NT2/D1 (cell line): ENCODE results near the gene C3orf70.

Source experiments
- DNase-seq: peaks from one replicate; pipeline ENCODE4 v3.0.0-alpha.2; 2011; ENCODE audit warnings: low read depth, low spot score
- H3K27me3 ChIP-seq: 2 replicates; pipeline ENCODE4 v1.6.0; 2011; ENCODE audit warnings: mild to moderate bottlenecking; ENCODE audit not compliant: insufficient read length, insufficient read depth
- H3K36me3 ChIP-seq: 2 replicates; pipeline ENCODE4 v1.6.1; 2011; ENCODE audit warnings: mild to moderate bottlenecking, low read length, mixed read lengths; ENCODE audit not compliant: insufficient read depth, insufficient read length
- H3K4me1 ChIP-seq: 2 replicates; pipeline ENCODE4 v1.5.1; 2011; ENCODE audit not compliant: insufficient read depth, insufficient read length
- H3K4me3 ChIP-seq: 2 replicates; pipeline ENCODE4 v1.5.1; 2011; ENCODE audit warnings: low read depth; ENCODE audit not compliant: insufficient read length
- H3K9ac ChIP-seq: 2 replicates; pipeline ENCODE4 v1.6.0; 2011; ENCODE audit warnings: low read depth; ENCODE audit not compliant: insufficient read length
- H3K9me3 ChIP-seq: 2 replicates; pipeline ENCODE4 v1.5.1; 2011; ENCODE audit warnings: mild to moderate bottlenecking, low read length; ENCODE audit not compliant: insufficient read depth
- SUZ12 ChIP-seq: IDR thresholded peaks from 2 replicates; pipeline ENCODE4 v1.6.1; 2011; ENCODE audit not compliant: insufficient read length, insufficient read depth; ENCODE audit errors: extremely low read depth
- YY1 ChIP-seq: IDR thresholded peaks from 2 replicates; pipeline ENCODE4 v1.6.1; 2011; ENCODE audit not compliant: insufficient read length, insufficient read depth
- ZNF274 ChIP-seq: IDR thresholded peaks from 2 replicates; pipeline ENCODE4 v1.6.1; 2011; ENCODE audit warnings: mild to moderate bottlenecking, low read depth, low read length

C3orf70 gene

DNA sequence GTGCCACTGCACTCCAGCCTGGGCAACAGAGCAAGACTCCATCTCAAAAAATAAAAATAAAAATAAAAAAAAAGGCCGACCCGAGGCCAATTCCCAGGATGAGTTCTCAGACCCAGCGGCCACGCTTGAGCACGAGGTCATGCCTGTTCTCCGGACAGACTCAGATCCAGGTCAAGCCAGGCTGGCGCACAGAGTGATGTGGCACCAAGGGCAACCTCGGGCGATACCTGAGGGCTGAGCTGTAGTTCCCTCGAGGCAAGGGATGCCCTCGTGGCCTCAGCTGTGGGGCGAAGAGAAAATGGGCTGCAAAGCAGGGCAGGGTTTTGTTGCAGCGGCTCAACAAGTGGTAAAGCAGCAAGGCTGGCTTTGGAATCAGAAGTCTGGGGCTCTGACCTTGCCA lies 77.3 kb downstream of the C3orf70 start:
- Histone ChIP-seq H3K9ac (no peak overlapping the region), H3K36me3 (no peaks in the 10 kb centered on the region), H3K9me3 (no peaks in the 10 kb centered on the region), H3K27me3 (no peaks in the 10 kb centered on the region), H3K4me3 (no peak overlapping the region), H3K4me1 (peaks cover 7% of the 10 kb centered on the region)
- no peak for DNase-seq
- TF ChIP-seq ZNF274 (no peak), YY1 (no peak)

DNA sequence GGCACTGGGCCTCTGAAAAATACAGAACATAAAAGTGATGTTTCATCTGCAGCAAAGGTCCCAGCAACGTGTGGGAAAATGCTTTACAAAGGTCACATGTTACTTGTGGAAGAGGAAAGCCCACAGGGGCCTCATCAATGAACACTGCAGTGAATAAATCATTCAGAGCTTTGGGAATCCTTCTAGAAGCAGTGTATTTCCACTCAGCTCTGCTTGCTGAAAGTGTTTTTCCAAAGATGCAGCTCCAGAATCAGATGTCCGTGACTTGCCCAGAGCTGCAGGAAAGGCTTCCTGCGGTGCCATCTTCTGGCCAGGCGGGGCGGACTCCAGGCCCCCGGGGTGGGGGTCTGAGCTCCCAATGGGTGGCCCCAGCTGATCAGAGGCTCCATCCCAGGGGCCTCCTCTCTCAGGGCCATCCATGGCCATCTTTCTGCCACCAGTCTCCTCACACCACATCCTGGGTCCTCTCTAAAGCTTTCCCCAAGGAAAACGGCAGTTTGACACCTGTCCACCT lies 81.5 kb downstream of the C3orf70 start:
- no peaks in the 10 kb centered on the region for H3K36me3 ChIP-seq
- no peaks in the 10 kb centered on the region for H3K27me3 ChIP-seq
- no peak for TF ChIP-seq ZNF274
- TF ChIP-seq SUZ12: no peak
- no peak for TF ChIP-seq YY1
- H3K9ac ChIP-seq: no peak overlapping the region
- peaks cover 17% of the 10 kb centered on the region for H3K4me1 ChIP-seq
- no peak for DNase-seq
- H3K4me3 ChIP-seq: no peak overlapping the region
- peaks cover 8% of the 10 kb centered on the region; the same call in 1 of the 2 replicates for H3K9me3 ChIP-seq

DNA sequence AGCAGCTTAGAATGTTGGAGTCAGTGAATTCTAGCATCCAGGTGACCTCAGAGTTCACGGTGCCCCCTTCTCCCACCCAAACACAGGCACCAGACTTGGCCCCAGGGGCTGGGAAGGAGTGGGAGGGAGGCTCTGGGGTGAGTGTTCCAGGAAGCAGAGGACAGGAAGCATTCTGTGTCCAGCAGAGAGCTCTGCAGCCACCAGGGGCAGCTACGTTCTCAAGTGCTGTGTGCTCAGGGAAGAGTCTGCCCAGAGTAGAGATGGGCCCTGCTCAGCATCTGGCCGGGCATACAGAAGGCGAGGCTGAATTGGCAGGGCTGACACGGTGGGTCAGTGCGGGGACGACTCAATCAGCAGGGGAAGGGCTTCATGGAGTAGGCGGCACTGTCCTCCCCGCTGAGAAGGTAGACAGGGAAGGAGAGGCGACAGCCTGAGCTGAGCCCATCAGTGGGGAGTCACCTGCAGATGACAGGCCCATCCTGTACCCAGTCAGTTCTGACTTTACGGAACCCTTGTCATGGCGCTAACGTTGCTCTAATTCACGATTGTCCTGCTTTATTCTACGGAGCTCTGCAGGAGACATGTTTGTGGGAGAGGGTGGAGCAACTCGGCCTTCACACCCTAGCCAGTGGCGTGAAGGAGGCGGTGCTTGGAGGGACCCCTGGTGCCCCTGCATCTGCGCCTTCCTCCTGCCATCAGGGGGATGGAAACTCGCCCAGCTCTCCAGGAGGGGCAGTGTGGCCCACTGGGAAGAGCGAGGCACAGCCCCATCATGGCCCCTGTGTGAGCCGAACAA lies 82.2 kb downstream of the C3orf70 start:
- peaks cover 8% of the 10 kb centered on the region; the same call in 1 of the 2 replicates for H3K9me3 ChIP-seq
- no peak overlapping the region for H3K9ac ChIP-seq
- H3K4me3 ChIP-seq: no peak overlapping the region
- peak; percentile 46 for DNase-seq
- TF ChIP-seq SUZ12 (no peak), YY1 (no peak), ZNF274 (no peak)
- H3K4me1 ChIP-seq: peaks cover 16% of the 10 kb centered on the region
- no peaks in the 10 kb centered on the region for H3K36me3 ChIP-seq
- no peaks in the 10 kb centered on the region for H3K27me3 ChIP-seq

DNA sequence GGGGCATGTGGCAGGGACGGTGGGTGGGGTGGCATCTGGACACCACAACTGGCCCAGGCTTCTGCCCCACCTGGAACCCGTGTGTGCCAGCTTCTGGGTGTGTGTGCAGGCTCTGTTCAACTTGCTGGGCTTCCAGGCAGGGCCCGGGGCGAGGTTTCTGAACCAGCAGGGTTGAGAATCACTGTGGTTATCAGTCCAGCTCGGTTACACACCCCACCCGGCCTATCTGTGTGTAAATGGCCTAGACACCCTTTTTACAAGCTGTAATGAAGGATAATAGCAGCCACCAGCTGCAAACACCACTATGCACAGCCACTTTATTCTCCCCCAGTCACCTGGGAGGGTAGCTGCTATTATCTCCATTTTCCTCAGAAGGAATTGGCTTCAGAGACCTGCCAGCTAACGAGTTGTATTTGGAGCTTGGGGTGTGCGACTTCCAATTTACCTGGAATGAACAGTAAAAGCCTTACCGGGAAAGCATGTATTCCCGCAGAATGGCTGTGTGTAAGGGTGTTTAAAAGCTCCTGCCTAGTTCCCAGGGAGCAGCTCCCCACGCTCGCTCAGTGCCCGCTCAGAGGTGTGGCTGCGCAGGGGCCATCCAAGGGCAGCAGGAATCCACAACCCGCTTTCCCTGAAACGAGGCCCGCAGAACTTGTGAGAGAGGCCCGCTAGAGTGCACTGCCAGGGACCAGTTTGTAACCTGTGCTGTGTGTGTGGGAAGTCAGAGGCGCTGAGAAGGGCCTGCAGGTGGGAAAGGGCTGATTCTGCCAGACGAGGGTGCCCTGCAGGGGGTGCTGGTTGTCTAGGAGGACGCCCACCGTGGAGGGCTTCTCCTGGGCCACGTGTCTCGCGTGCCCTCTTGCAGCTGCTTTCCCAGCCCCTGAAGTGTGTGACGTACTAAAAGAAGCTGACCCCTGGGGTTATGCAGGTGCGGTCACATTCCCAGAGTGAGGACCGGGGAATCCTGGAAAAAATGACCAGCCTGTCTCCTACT lies 83.5 kb downstream of the C3orf70 start:
- no peak overlapping the region for H3K4me3 ChIP-seq
- no peaks in the 10 kb centered on the region for H3K27me3 ChIP-seq
- peaks cover 8% of the 10 kb centered on the region; the same call in 1 of the 2 replicates for H3K9me3 ChIP-seq
- no peak overlapping the region for H3K9ac ChIP-seq
- TF ChIP-seq SUZ12: no peak
- no peak for TF ChIP-seq YY1
- no peak for TF ChIP-seq ZNF274
- no peaks in the 10 kb centered on the region for H3K36me3 ChIP-seq
- peaks cover 15% of the 10 kb centered on the region for H3K4me1 ChIP-seq
- peak; percentile 27 for DNase-seq

DNA sequence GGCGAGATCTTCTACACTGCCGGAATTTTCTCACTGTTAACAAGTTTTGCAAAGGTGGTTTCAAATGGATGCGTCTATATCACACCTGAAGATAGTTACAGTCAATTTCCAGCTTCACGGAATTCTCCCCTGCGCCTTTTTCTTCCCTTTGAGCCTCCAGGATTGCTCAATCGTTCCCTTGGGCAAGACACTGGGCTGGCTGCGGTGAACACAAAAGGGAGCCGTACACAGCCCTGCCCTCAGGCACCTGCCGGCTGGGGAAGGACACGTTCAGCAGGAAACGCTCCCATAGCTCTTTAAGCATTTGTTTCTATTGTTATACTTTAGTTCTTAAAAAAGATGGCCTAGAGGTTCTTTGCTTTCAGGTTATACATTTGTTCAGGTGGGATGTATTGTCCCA lies 85.7 kb downstream of the C3orf70 start:
- Histone ChIP-seq H3K9me3 (peaks cover 8% of the 10 kb centered on the region; the same call in 1 of the 2 replicates), H3K4me1 (peaks cover 15% of the 10 kb centered on the region), H3K36me3 (no peaks in the 10 kb centered on the region), H3K9ac (no peak overlapping the region), H3K4me3 (no peak overlapping the region), H3K27me3 (no peaks in the 10 kb centered on the region)
- no peak for TF ChIP-seq YY1
- TF ChIP-seq ZNF274: no peak
- no peak for TF ChIP-seq SUZ12
- no peak for DNase-seq

DNA sequence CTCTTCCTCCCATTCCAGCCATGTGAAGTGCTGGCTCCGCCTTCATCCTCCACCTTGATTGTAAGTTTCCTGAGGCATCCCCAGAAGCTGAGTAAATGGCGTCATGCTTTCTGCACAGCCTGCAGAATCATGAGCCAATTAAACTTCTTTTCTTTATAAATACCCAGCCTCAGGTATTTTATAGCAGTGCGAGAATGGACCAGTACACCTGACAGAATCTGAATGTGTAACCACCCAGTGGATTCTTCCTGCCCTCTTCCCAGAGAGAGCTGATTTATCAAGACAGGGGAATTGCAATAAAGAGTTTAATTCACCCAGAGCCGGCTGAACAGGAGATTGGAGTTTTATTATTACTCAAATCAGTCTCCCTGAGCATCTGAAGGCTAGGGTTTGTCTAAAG lies 86.6 kb downstream of the C3orf70 start:
- H3K27me3 ChIP-seq: no peaks in the 10 kb centered on the region
- no peaks in the 10 kb centered on the region for H3K36me3 ChIP-seq
- no peak for DNase-seq
- peaks cover 8% of the 10 kb centered on the region; the same call in 1 of the 2 replicates for H3K9me3 ChIP-seq
- H3K4me3 ChIP-seq: no peak overlapping the region
- H3K4me1 ChIP-seq: peaks cover 15% of the 10 kb centered on the region
- H3K9ac ChIP-seq: no peak overlapping the region
- no peak for TF ChIP-seq SUZ12
- no peak for TF ChIP-seq ZNF274
- no peak for TF ChIP-seq YY1

DNA sequence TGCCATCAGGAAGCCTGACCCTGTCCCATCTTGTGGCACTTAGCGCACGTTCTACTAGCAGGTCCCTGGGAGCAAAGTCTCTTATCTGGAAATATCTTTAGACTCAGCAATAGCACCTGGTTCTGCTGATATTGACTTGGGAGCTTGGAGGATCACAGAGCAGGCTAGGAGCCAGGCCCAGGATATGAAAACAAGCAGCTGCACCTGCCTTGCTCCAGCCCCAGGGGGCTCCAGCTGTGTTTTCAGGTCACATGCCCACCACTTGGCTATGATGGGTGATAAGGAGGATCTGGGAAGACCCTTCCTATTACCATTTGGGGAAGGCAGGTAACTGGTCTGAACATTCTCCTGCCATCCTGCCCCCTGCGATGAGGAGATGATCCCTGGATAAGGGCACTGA lies 87.8 kb downstream of the C3orf70 start:
- H3K4me3 ChIP-seq: no peak overlapping the region
- H3K9me3 ChIP-seq: peaks cover 20% of the 10 kb centered on the region; the same call in 1 of the 2 replicates
- H3K36me3 ChIP-seq: no peaks in the 10 kb centered on the region
- DNase-seq: no peak
- peaks cover 6% of the 10 kb centered on the region for H3K4me1 ChIP-seq
- TF ChIP-seq ZNF274 (no peak), YY1 (no peak), SUZ12 (no peak)
- H3K27me3 ChIP-seq: no peaks in the 10 kb centered on the region
- no peak overlapping the region for H3K9ac ChIP-seq
